MCF 10A (cell line): Measurements from ENCODE around the gene TNS3. TPM values are rescaled to one million over a fixed set of nuclear protein-coding genes. Genes with fewer than 3 reads are reported as not detected.
A peak's percentile ranks its signal among the peaks of the same experiment; 100 is the strongest.

Experiments used
- BruUV-seq: library from RNA; stranded (reverse); fragments of 400-500 nt; replicated peaks from 2 replicates; lab custom pipeline; 2021; lab: Mats Ljungman, UMichigan
- CTCF ChIA-PET: fragments of 300-600 bp; sonication (Branson Sonifier 250); formaldehyde crosslinking; extraction: SDS; loops from one replicate; lab custom pipeline; 2021; ENCODE audit warnings: antibody characterized with exemption, inconsistent platforms; lab: Yijun Ruan, JAX
- POLR2A ChIA-PET: fragments of 300-600, 350-650 bp; sonication (Branson Sonifier 250); formaldehyde crosslinking; extraction: SDS; loops from one replicate; lab custom pipeline; 2020; ENCODE audit warnings: antibody characterized with exemption, inconsistent platforms; lab: Yijun Ruan, JAX
- DNase-seq: peaks from one replicate; pipeline ENCODE4 v3.0.0-alpha.2; 2018; ENCODE audit not compliant: unreplicated experiment
- H3K27ac Mint-ChIP-seq: one replicate; pipeline ENCODE4 v1.8.0; 2022; ENCODE audit warnings: mild to moderate bottlenecking, low read depth, mixed read lengths; ENCODE audit not compliant: unreplicated experiment
- H3K27me3 Mint-ChIP-seq: one replicate; pipeline ENCODE4 v1.8.0; 2022; ENCODE audit warnings: mixed read lengths; ENCODE audit not compliant: insufficient read depth, unreplicated experiment
- H3K36me3 Mint-ChIP-seq: one replicate; pipeline ENCODE4 v1.8.0; 2022; ENCODE audit warnings: mild to moderate bottlenecking, moderate library complexity, mixed read lengths; ENCODE audit not compliant: insufficient read depth, unreplicated experiment
- H3K4me1 Mint-ChIP-seq: one replicate; pipeline ENCODE4 v1.8.0; 2022; ENCODE audit warnings: mixed read lengths; ENCODE audit not compliant: insufficient read depth, unreplicated experiment
- H3K4me3 Mint-ChIP-seq: one replicate; pipeline ENCODE4 v1.8.0; 2022; ENCODE audit warnings: mild to moderate bottlenecking, moderate library complexity, mixed read lengths; ENCODE audit not compliant: unreplicated experiment
- H3K9me3 Mint-ChIP-seq: one replicate; pipeline ENCODE4 v1.8.0; 2022; ENCODE audit warnings: mixed read lengths; ENCODE audit not compliant: unreplicated experiment
- CTCF ChIP-seq: fragments of 200-600 bp; IDR thresholded peaks from one replicate; pipeline ENCODE4 v1.8.0; 2022; ENCODE audit warnings: antibody characterized with exemption, mild to moderate bottlenecking; ENCODE audit not compliant: unreplicated experiment
- intact Hi-C: fragments of 100-400 bp; cut with micrococcal nuclease; formaldehyde crosslinking; loops from 2 replicates; pipeline ENCODE4 v1.14.1; 2022
- total RNA-seq: library from RNA; stranded (reverse); gene quantifications from 2 replicates; pipeline ENCODE4 v1.2.3, GENCODE V29; 2022

TNS3 gene
- total RNA-seq, 1 experiment from 2014 or later, result 30.1 TPM

GRCh38 chr7:47337531-47337930 lies 244.4 kb downstream of the TNS3 start:
- H3K9me3 Mint-ChIP-seq, result no peaks in the 10 kb centered on the region
- BruUV-seq, result no TSS peak
- ChIA-PET CTCF (interaction anchor here (0.7 to 2.1 kb wide), 3 partner anchors 31 to 264 kb away, joined by 3 to 10 read pairs (median 3); no protein-coding TSS in a partner anchor), POLR2A (interaction anchor here (0.8 to 2.3 kb wide), 3 partner anchors 11 to 71 kb away, joined by 3 to 12 read pairs (median 12); no protein-coding TSS in a partner anchor)
- no peaks in the 10 kb centered on the region for H3K27me3 Mint-ChIP-seq
- H3K27ac Mint-ChIP-seq, result peak overlapping the region; percentile 2
- H3K4me1 Mint-ChIP-seq, result peaks cover 27% of the 10 kb centered on the region
- DNase-seq, result peak; percentile 64
- H3K4me3 Mint-ChIP-seq, result no peak overlapping the region
- intact Hi-C loops, result loop anchor here (1.0 to 5.0 kb wide), 3 partner anchors 45 to 71 kb away; no protein-coding TSS in a partner anchor
- peaks cover 27% of the 10 kb centered on the region for H3K36me3 Mint-ChIP-seq
- no peak for TF ChIP-seq CTCF

GRCh38 chr7:47336472-47337425 lies 245.2 kb downstream of the TNS3 start:
- Mint-ChIP-seq H3K36me3 (peaks cover 30% of the 10 kb centered on the region), H3K9me3 (no peaks in the 10 kb centered on the region), H3K4me1 (peaks cover 27% of the 10 kb centered on the region), H3K27ac (peak overlapping the region; percentile 72), H3K27me3 (no peaks in the 10 kb centered on the region), H3K4me3 (no peak overlapping the region)
- intact Hi-C loops, result loop anchor here (1.0 to 5.0 kb wide), 3 partner anchors 44 to 71 kb away; no protein-coding TSS in a partner anchor
- no peak for TF ChIP-seq CTCF
- CTCF ChIA-PET, result interaction anchor here (0.5 to 2.1 kb wide), 9 partner anchors 8 to 623 kb away, joined by 3 to 10 read pairs (median 3); no protein-coding TSS in a partner anchor
- BruUV-seq, result no TSS peak
- no peak for DNase-seq
- POLR2A ChIA-PET, result interaction anchor here (0.6 to 2.3 kb wide), 13 partner anchors 10 to 448 kb away, joined by 3 to 15 read pairs (median 4); no protein-coding TSS in a partner anchor

GRCh38 chr7:47335557-47336471 lies 246.1 kb downstream of the TNS3 start:
- Mint-ChIP-seq H3K4me3 (peak overlapping the region; percentile 35), H3K9me3 (no peaks in the 10 kb centered on the region), H3K27ac (peak overlapping the region; percentile 72), H3K27me3 (no peaks in the 10 kb centered on the region), H3K4me1 (peaks cover 27% of the 10 kb centered on the region), H3K36me3 (peaks cover 21% of the 10 kb centered on the region)
- POLR2A ChIA-PET, result interaction anchor here (0.7 to 2.3 kb wide), 12 partner anchors 9 to 449 kb away, joined by 3 to 15 read pairs (median 4); no protein-coding TSS in a partner anchor
- DNase-seq, result peak; percentile 88
- no TSS peak for BruUV-seq
- intact Hi-C loops, result loop anchor here (5.0 kb wide), 2 partner anchors 44 to 71 kb away; no protein-coding TSS in a partner anchor
- no peak for TF ChIP-seq CTCF
- CTCF ChIA-PET, result interaction anchor here (0.5 to 2.1 kb wide), 12 partner anchors 9 to 815 kb away, joined by 3 to 10 read pairs (median 3); no protein-coding TSS in a partner anchor
